A549 (cell line): ENCODE results near the gene NDUFS8. TPM values are rescaled to one million over a fixed set of nuclear protein-coding genes. Genes with fewer than 3 reads are reported as not detected.

Source experiments
- ATAC-seq, 2 experiments: fragments of 200-7000 bp in 1 of 2; fragments of >200 bp in 1 of 2; cut with Nextera tagmentation in 1 of 2; cut with Tn5 transposase in 1 of 2; 3 replicates each; pipeline versions ENCODE4 v1.8.0 to v1.9.1; 2018 to 2020; ENCODE audit warnings: mild to moderate bottlenecking in 1 of 2, moderate library complexity in 1 of 2
- CTCF ChIA-PET: fragments of 300-600 bp; sonication (Branson Sonifier 250); formaldehyde crosslinking; extraction: SDS; loops from one replicate; lab custom pipeline; 2021; ENCODE audit warnings: antibody characterized with exemption, inconsistent platforms; lab: Yijun Ruan, JAX
- POLR2A ChIA-PET: fragments of 350-600 bp; formaldehyde crosslinking; extraction: SDS; loops from one replicate; lab custom pipeline; 2021; ENCODE audit warnings: antibody characterized with exemption, inconsistent platforms; lab: Yijun Ruan, JAX
- DNase-seq, 2 experiments: peaks; one replicate each; pipeline versions ENCODE4 v3.0.0 to v3.0.0-alpha.2; 2011 to 2016; ENCODE audit warnings: low read depth in 1 of 2, low spot score in 1 of 2
- FAIRE-seq: peaks from 2 replicates; lab custom pipeline; 2011; peaks lifted over from hg19 to GRCh38; lab: Jason Lieb, UNC
- H3K27ac ChIP-seq, 2 experiments: fragments of >200 bp; sonication (Bioruptor Twin); formaldehyde crosslinking; 3 replicates each; pipeline ENCODE4 v1.5.1; 2016 to 2017
- H3K4me1 ChIP-seq: fragments of >200 bp; sonication (Bioruptor Twin); formaldehyde crosslinking; 3 replicates; pipeline ENCODE4 v1.6.1; 2016
- H3K4me2 ChIP-seq: fragments of >200 bp; sonication (Bioruptor Twin); formaldehyde crosslinking; 3 replicates; pipeline ENCODE4 v1.6.1; 2016
- H3K4me3 ChIP-seq: fragments of >200 bp; sonication (Bioruptor Twin); formaldehyde crosslinking; 3 replicates; pipeline ENCODE4 v1.5.1; 2016
- H3K9me3 ChIP-seq: fragments of >200 bp; sonication (Bioruptor Twin); formaldehyde crosslinking; 3 replicates; pipeline ENCODE4 v1.6.1; 2016
- BHLHE40 ChIP-seq: IDR thresholded peaks from 2 replicates; pipeline ENCODE4 v1.6.1; 2012; ENCODE audit warnings: low read depth, low read length, inconsistent platforms
- CEBPB ChIP-seq, 2 experiments: fragments of >200 bp in 1 of 2; sonication (Bioruptor Twin) in 1 of 2; formaldehyde crosslinking in 1 of 2; IDR thresholded peaks; 2 replicates each; pipeline ENCODE4 v1.6.1; 2012 to 2016
- CHD2 ChIP-seq: fragments of 150-350 bp; IDR thresholded peaks from 2 replicates; pipeline ENCODE4 v1.6.1; 2014; ENCODE audit warnings: low read length; ENCODE audit not compliant: partially characterized antibody
- CHD4 ChIP-seq: fragments of 200-600 bp; sonication (generic); IDR thresholded peaks from 2 replicates; pipeline ENCODE4 v1.6.1; 2016; ENCODE audit warnings: antibody characterized with exemption, mild to moderate bottlenecking, borderline replicate concordance
- CTCF ChIP-seq: fragments of >200 bp; sonication (Bioruptor Twin); formaldehyde crosslinking; IDR thresholded peaks from 3 replicates; pipeline ENCODE4 v1.5.1; 2016
- E2F6 ChIP-seq: IDR thresholded peaks from 2 replicates; pipeline ENCODE4 v1.6.1; 2012; ENCODE audit warnings: low read depth, borderline replicate concordance
- EHF ChIP-seq: fragments of 250-450 bp; sonication (Bioruptor Pico); IDR thresholded peaks from 2 replicates; pipeline ENCODE4 v1.5.0; 2020; ENCODE audit warnings: mild to moderate bottlenecking
- EHMT2 ChIP-seq: fragments of 200-600 bp; sonication (generic); IDR thresholded peaks from 2 replicates; pipeline ENCODE4 v1.6.1; 2016; ENCODE audit warnings: antibody characterized with exemption, low read depth, mild to moderate bottlenecking, moderate library complexity
- EP300 ChIP-seq, 2 experiments: fragments of >200 bp; sonication (Bioruptor Twin); formaldehyde crosslinking; IDR thresholded peaks; 2 replicates in 1 of 2; 3 replicates in 1 of 2; pipeline ENCODE4 v1.6.1; 2016 to 2017
- ESRRA ChIP-seq: fragments of 150-350 bp; IDR thresholded peaks from 2 replicates; pipeline ENCODE4 v1.6.1; 2014; ENCODE audit warnings: mild to moderate bottlenecking, low read length, borderline replicate concordance
- FOSB ChIP-seq: fragments of 250-450 bp; sonication (Bioruptor Pico); IDR thresholded peaks from 2 replicates; pipeline ENCODE4 v1.5.0; 2020; ENCODE audit warnings: mild to moderate bottlenecking, moderate library complexity
- GATA3 ChIP-seq: IDR thresholded peaks from 2 replicates; pipeline ENCODE4 v1.6.1; 2012; ENCODE audit warnings: borderline replicate concordance
- HDAC2 ChIP-seq: fragments of 200-600 bp; sonication (generic); IDR thresholded peaks from 2 replicates; pipeline ENCODE4 v1.6.1; 2016
- HES2 ChIP-seq: fragments of >200 bp; sonication (Bioruptor Twin); formaldehyde crosslinking; IDR thresholded peaks from 2 replicates; pipeline ENCODE4 v1.6.1; 2016
- HEYL ChIP-seq: fragments of 250-450 bp; sonication (Bioruptor Pico); IDR thresholded peaks from 2 replicates; pipeline ENCODE4 v1.8.0; 2021; ENCODE audit warnings: mild to moderate bottlenecking, moderate library complexity
- HMGXB4 ChIP-seq: fragments of 250-450 bp; sonication (Bioruptor Pico); IDR thresholded peaks from 2 replicates; pipeline ENCODE4 v1.5.0; 2021; ENCODE audit warnings: mild to moderate bottlenecking, moderate library complexity, borderline replicate concordance
- HOXA7 ChIP-seq: fragments of 250-450 bp; sonication (Bioruptor Pico); IDR thresholded peaks from 2 replicates; pipeline ENCODE4 v1.5.0; 2020; ENCODE audit warnings: mild to moderate bottlenecking, moderate library complexity
- HOXB13 ChIP-seq: fragments of 250-450 bp; sonication (Bioruptor Pico); IDR thresholded peaks from 2 replicates; pipeline ENCODE4 v1.5.0; 2020; ENCODE audit warnings: low read depth, mild to moderate bottlenecking, moderate library complexity
- HOXB5 ChIP-seq: fragments of 250-450 bp; sonication (Bioruptor Pico); IDR thresholded peaks from 2 replicates; pipeline ENCODE4 v1.5.0; 2020; ENCODE audit warnings: mild to moderate bottlenecking, moderate library complexity
- JUN ChIP-seq, 2 experiments: fragments of >200 bp; sonication (Bioruptor Twin); formaldehyde crosslinking; IDR thresholded peaks; 2 replicates in 1 of 2; 3 replicates in 1 of 2; pipeline ENCODE4 v1.6.1; 2016 to 2017
- KDM1A ChIP-seq: fragments of 200-600 bp; sonication (generic); IDR thresholded peaks from 2 replicates; pipeline ENCODE4 v1.6.1; 2016; ENCODE audit warnings: low read depth, mild to moderate bottlenecking
- KDM5A ChIP-seq: fragments of 200-600 bp; sonication (generic); IDR thresholded peaks from 2 replicates; pipeline ENCODE4 v1.6.1; 2016; ENCODE audit warnings: antibody characterized with exemption, mild to moderate bottlenecking
- MAFK ChIP-seq: fragments of 450-650 bp; IDR thresholded peaks from 2 replicates; pipeline ENCODE4 v1.6.1; 2014; ENCODE audit not compliant: partially characterized antibody
- MAX ChIP-seq: IDR thresholded peaks from 2 replicates; pipeline ENCODE4 v1.6.1; 2012
- MAZ ChIP-seq: fragments of 150-350 bp; IDR thresholded peaks from 2 replicates; pipeline ENCODE4 v1.6.1; 2014; ENCODE audit warnings: antibody characterized with exemption, low read depth, low read length, borderline replicate concordance
- MYC ChIP-seq: IDR thresholded peaks from 2 replicates; pipeline ENCODE4 v1.6.1; 2012; ENCODE audit warnings: mild to moderate bottlenecking, inconsistent platforms, low read length, improper control_type of control experiment, borderline replicate concordance
- NFE2L2 ChIP-seq: fragments of 150-350 bp; conservative IDR thresholded peaks from 2 replicates; pipeline ENCODE4 v1.6.1; 2014; ENCODE audit warnings: low read length
- NR3C1 ChIP-seq: fragments of >200 bp; sonication (Bioruptor Twin); formaldehyde crosslinking; IDR thresholded peaks from 3 replicates; pipeline ENCODE4 v1.6.1; 2017
- PHF8 ChIP-seq: fragments of 200-600 bp; sonication (generic); IDR thresholded peaks from 2 replicates; pipeline ENCODE4 v1.6.1; 2016; ENCODE audit warnings: low read depth, mild to moderate bottlenecking, antibody characterized with exemption, moderate library complexity, borderline replicate concordance
- POLR2A ChIP-seq: IDR thresholded peaks from 2 replicates; pipeline ENCODE4 v1.6.1; 2012; ENCODE audit warnings: mild to moderate bottlenecking, low read length
- POLR2AphosphoS2 ChIP-seq: conservative IDR thresholded peaks from 2 replicates; pipeline ENCODE4 v1.6.1; 2012; ENCODE audit warnings: low read length, improper control_type of control experiment, inconsistent platforms
- RARB ChIP-seq: fragments of 250-450 bp; sonication (Bioruptor Pico); IDR thresholded peaks from 2 replicates; pipeline ENCODE4 v1.8.0; 2021; ENCODE audit warnings: mild to moderate bottlenecking, moderate library complexity
- RCOR1 ChIP-seq: fragments of 150-350 bp; IDR thresholded peaks from 2 replicates; pipeline ENCODE4 v1.6.1; 2014; ENCODE audit warnings: antibody characterized with exemption, low read length, low read depth
- SMC3 ChIP-seq: fragments of >200 bp; sonication (Bioruptor Twin); formaldehyde crosslinking; IDR thresholded peaks from 3 replicates; pipeline ENCODE4 v1.6.1; 2018; ENCODE audit warnings: inconsistent platforms
- SREBF2 ChIP-seq: fragments of 450-650 bp; IDR thresholded peaks from 2 replicates; pipeline ENCODE4 v1.6.1; 2014; ENCODE audit warnings: mild to moderate bottlenecking, moderate library complexity
- TFCP2L1 ChIP-seq: fragments of 250-450 bp; sonication (Bioruptor Pico); IDR thresholded peaks from 2 replicates; pipeline ENCODE4 v1.5.0; 2021; ENCODE audit warnings: mild to moderate bottlenecking
- ZC3H11A ChIP-seq: fragments of 450-650 bp; IDR thresholded peaks from 2 replicates; pipeline ENCODE4 v1.6.1; 2014; ENCODE audit warnings: antibody characterized with exemption, mild to moderate bottlenecking
- ZFP36 ChIP-seq: fragments of 450-650 bp; IDR thresholded peaks from 2 replicates; pipeline ENCODE4 v1.6.1; 2014; ENCODE audit warnings: borderline replicate concordance; ENCODE audit not compliant: partially characterized antibody
- ZNF302 ChIP-seq: fragments of 250-450 bp; sonication (Bioruptor Pico); IDR thresholded peaks from 2 replicates; pipeline ENCODE4 v1.9.0; 2021; ENCODE audit warnings: inconsistent platforms, mild to moderate bottlenecking, moderate library complexity
- ZSCAN20 ChIP-seq: fragments of 250-450 bp; sonication (Bioruptor Pico); IDR thresholded peaks from 2 replicates; pipeline ENCODE4 v1.8.0; 2022; ENCODE audit warnings: mild to moderate bottlenecking, moderate library complexity
- WGBS: methylation state at CpG from one replicate; pipeline ENCODE4 v1.1.6; 2017; ENCODE audit errors: missing lambda C conversion rate; 5-methylcytosine and 5-hydroxymethylcytosine counted together
- polyA plus RNA-seq, 4 experiments: library from polyadenylated mRNA; depleted of rRNA in 3 of 4; stranded (reverse); fragments of >200 nt; fragmentation: RNase III in 1 of 4; extraction: RNeasy Plus Mini Kit Qiagen cat#74134 plus additional on column Dnase treatment in 1 of 4; gene quantifications; 2 replicates in 3 of 4; 3 replicates in 1 of 4; pipeline ENCODE4 v1.2.3, GENCODE V29; 2011 to 2017

Gene NDUFS8
- polyA plus RNA-seq, 2 of the 4 experiments (the other 2 are of a cell fraction) = 71.0 to 298 TPM

- FAIRE-seq (no peak), DNase-seq (no peak), ATAC-seq (peak; percentile 2 to 3)
- ChIA-PET POLR2A (interaction anchor here (0.8 to 3.8 kb wide), 10 partner anchors 8 to 29 kb away, joined by 3 to 37 read pairs (median 6); partner anchors contain the start of genes NDUFS8 and UNC93B1), CTCF (interaction anchor here (0.9 to 3.9 kb wide), 7 partner anchors 8 to 195 kb away, joined by 3 to 23 read pairs (median 4); partner anchors contain the start of gene UNC93B1)
- Histone ChIP-seq H3K27ac (peak overlapping the region; percentile 99 to 100), H3K4me1 (peaks cover 83% of the 10 kb centered on the region), H3K4me2 (peak overlapping the region; percentile 96), H3K9me3 (no peaks in the 10 kb centered on the region), H3K4me3 (peak overlapping the region; percentile 8; the same call in 1 of the 3 replicates)
- 15% methylated on average over 9 of the region's 14 CpGs for WGBS
- TF ChIP-seq PHF8 (no peak), HOXB13 (peak; percentile 94), RARB (CRISPR knock-in tag) (0 out of 2 replicates have a peak, but pooled peaks have one; percentile 22), RCOR1 (peak; percentile 72; the same call in 1 of the 2 replicates), HMGXB4 (CRISPR knock-in tag) (peak; percentile 71; the same call in 1 of the 2 replicates), CHD2 (no peak), CEBPB (IDR thresholded peaks at IDR 0.05) (no peak), CHD4 (no peak; the same call in 1 of the 2 replicates), EHMT2 (no peak), ZC3H11A (no peak), POLR2AphosphoS2 (no peak; the same call in 1 of the 2 replicates), HOXA7 (CRISPR knock-in tag) (no peak), EHF (CRISPR knock-in tag) (peak; percentile 82), GATA3 (no peak), ESRRA (peak; percentile 24; the same call in 1 of the 2 replicates), KDM5A (no peak), CTCF (no peak; the same call in 2 of the 3 replicates), SMC3 (no peak), NR3C1 (no peak), E2F6 (no peak), MAZ (no peak), ZNF302 (CRISPR knock-in tag) (peak; percentile 75), NFE2L2 (no peak), JUN (IDR thresholded peaks at IDR 0.05) (no peak; a peak in 1 of 5 replicates), FOSB (CRISPR knock-in tag) (peak; percentile 81), HEYL (CRISPR knock-in tag) (peak; percentile 64; the same call in 1 of the 2 replicates), BHLHE40 (no peak), EP300 (IDR thresholded peaks at IDR 0.05) (no peak), HOXB5 (peak; percentile 52), HDAC2 (peak; percentile 81), SREBF2 (no peak), HES2 (no peak), KDM1A (peak; percentile 99), MYC (0 out of 2 replicates have a peak, but pooled peaks have one; percentile 1), MAX (no peak), MAFK (no peak), POLR2A (peak; percentile 16; the same call in 1 of the 2 replicates), ZSCAN20 (CRISPR knock-in tag) (0 out of 2 replicates have a peak, but pooled peaks have one; percentile 55), ZFP36 (peak; percentile 65), TFCP2L1 (CRISPR knock-in tag) (peak; percentile 71; the same call in 1 of the 2 replicates)
These were observed 16.8 kb upstream of the NDUFS8 start for GRCh38 chr11:68013611-68014156.
